ENCODE data around the gene MRPL45.

Gene MRPL45

DNA sequence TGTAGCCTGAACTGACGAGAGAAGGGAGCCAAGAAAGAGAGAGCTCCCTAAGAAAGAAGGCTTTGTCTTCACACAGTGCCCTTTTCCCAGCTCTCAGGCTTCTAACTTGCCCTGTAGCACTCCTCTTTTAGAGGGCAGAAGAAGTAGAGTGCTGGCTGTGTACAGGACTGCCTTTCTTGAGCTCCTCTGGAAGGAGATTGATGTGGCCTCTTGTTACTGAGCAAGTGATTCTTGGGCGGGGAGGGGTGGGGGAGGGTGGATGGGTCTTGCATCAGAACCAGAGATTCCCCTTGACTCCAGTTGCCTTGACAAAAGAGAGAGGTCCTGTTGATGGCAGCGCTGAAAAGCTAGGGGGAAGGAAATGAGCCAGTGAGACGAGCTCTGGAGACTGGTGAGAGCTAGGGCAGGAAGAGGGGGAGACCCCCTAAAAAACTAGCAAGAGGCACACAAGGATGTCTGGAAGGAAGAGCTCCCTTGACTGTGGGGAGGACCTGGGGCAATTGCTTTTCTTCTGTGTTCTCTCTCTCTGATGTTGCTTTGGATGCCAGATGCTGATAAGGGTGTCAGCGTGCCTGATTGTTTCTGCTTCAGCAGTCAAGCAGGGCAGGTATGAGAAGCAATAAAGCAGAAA lies 28.4 kb downstream of the MRPL45 start:
- peak; percentile 68 for DNase-seq (ENCODE audit: low spot score)

DNA sequence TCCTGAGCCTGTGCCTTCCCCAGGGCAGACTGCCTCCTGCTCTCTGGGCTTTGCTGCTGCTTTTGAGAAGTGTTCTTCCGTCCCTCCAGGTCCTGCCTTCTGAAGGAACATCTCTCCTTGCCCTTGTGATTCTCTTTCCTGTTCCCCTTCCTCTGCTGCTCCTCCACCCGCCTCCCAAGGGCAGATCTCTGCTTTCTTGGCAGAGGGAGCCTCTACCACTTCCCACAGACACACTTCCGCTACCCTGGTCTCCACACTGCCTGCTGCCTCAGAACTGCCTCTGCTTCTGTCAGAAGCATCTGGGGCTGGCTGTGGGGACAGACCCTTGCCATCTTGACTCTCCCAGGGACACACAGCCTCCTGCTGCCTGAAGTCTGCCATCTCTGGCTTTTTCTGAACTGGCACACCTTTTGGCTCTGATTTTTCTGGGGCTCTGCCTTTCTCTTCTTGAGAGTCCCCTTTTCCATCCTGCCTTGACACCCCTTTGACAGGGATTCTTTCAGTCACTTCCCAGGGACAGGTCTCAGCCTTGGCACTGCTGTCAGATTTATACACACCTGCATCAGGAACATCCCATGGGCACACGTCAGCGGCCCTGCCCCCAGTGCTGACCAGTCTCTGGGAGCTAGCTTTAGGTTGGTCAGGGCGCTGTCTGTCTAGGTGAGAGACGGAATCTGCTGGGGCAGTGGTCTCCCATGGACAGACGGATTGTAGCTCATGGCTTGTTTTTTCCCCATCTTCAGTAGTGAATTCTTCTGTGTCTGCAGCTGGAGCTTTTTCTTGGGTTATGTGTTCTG lies 30.2 kb downstream of the MRPL45 start:
- peak; percentile 29 for DNase-seq (ENCODE audit: low spot score)

DNA sequence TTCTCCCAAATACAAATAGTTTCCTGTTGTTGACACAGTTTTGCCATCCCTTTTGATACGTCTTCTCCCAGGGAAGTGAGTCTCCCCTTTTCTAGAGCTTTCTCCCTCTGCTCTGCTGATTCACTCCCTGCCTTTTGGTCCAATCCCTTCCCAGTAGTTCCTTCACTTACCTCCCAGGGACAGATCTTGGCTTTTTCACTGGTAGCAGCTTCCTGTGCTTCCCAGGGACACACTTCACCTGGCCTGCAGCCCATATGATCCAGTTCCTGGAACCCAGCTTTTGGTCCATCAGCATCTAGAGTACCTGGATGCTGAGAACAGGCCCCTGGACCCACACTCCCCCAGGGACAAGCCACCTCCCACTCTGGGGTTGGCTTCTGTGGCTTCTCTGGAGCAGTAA lies 31.0 kb downstream of the MRPL45 start:
- DNase-seq (ENCODE audit: low spot score), result no peak

DNA sequence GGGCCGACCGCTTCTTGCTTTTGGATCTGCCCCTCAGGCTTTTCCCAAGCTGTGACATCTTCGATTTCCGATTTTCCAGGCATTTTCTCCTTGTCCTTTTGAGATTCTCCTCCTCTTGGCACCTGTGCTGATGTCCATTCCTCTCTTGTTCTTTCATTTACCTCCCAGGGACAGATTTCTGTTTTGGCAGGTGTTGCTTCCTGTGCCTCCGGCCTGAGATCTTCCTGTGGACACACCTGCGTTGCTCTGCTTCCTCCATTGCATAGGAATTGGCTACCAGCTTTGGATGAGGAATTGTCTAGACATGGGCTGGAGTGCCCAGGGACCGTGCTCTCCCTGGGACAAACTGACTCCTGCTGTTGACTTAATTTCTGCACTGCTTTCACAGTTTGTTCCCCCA lies 31.7 kb downstream of the MRPL45 start:
- DNase-seq (ENCODE audit: low spot score), result no peak

DNA sequence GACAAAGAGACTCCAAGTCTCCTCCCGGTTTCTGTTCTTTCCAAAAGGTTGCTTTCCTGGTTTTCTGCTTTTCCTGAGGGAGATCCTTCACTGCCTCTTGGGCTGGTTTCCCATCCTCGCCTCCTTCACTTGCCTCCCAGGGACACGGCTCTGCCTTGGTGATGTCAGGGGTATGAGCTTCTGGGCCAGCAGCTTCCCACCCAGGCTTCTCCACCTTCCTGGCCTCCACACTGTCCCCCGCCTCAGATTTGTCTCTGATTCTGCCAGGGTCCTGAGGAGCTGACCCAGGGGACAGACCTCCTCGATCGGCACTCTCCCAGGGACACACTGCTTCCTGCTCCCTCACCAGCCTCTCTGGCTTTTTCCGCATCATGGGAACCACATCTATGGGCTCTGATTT lies 32.3 kb downstream of the MRPL45 start:
- no peak for DNase-seq (ENCODE audit: low spot score)

DNA sequence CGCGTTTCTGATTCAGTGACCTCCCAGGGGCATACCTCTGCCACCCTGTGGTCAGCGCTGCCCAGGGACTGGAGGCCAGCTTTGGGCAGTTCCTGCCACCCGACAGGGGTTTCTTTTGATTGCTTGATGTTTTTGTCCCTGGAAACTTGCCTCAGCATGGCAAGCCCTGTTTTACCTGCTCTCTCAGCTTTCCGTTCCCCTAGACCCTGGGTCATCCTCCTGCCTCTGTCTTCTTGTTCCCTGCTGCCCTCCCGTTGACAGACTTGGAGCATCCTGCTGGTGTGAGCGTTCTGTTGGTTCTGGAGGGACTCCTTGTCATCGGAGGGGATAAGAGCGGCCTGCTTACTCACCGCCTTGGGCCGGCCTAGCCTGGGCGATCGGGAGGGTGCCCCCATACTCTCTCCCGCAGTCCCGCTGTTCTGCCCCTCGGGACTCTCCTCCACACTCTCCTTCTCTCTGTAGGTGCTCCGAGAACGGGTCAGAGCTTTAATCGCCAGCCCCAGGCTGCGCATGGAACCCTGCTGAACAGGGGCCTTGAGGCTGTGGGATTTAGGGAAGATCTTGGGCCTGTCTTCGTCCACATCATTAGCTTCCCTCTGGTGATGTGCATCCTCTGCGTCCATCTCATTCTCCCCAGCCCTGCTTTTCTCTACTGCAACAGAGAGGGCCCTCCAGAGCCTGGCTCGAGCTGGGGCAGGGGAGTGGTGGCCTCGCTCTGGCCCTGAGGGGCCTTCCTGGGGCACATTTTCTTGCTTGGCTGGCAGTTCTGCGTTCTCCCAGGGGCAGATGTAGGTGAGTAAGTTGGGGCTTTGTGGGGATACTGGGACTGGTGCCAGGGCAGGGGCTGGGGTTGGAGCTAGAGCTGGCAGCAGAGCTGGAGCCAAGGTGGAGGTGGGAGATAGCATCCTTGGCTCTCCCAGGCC lies 33.1 kb downstream of the MRPL45 start:
- DNase-seq (ENCODE audit: low spot score), result no peak

DNA sequence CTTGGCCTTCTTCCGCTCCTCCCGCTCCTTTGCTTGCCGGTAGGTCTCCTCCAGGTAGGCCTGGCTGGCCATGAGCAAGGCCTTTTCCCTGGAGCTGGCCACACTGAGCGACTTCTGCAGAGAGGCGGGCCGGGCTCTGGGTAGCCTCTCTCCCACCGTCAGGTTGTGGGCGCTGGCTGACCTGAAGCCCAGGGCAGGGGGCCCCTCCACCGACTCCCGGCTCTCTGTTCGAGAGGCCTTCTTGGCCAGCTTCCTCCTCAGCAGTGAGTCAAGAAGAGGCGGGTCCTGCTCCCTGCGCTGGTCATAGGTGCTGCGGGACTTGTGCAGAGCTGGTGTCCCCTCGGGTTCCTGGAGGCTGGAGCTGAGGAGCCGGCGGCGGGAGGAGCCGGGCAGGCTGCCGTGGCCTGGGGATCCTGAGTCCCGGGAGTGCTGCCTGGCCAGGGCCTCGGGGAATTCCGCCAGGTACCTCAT lies 34.0 kb downstream of the MRPL45 start:
- no peak for DNase-seq (ENCODE audit: low spot score)

DNA sequence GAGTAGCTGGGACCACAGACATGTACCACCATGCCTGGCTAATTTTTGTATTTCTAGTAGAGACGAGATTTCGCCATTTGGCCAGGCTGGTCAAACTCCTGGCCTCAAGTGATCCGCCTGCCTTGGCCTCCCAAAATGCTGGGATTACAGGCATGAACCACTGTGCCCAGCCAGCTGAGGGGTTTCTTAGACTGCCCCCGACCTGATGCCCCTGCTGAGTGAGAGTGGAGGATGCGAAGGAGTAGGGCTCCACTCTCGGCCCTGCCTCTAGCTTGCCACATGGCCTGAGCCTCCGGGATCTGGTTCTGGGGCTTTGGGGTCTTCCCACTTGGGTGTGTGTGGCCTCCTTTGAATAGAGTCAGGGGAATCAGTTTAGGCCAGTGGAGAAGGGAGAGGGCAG lies 35.8 kb downstream of the MRPL45 start:
- DNase-seq (ENCODE audit: low spot score), result no peak

DNA sequence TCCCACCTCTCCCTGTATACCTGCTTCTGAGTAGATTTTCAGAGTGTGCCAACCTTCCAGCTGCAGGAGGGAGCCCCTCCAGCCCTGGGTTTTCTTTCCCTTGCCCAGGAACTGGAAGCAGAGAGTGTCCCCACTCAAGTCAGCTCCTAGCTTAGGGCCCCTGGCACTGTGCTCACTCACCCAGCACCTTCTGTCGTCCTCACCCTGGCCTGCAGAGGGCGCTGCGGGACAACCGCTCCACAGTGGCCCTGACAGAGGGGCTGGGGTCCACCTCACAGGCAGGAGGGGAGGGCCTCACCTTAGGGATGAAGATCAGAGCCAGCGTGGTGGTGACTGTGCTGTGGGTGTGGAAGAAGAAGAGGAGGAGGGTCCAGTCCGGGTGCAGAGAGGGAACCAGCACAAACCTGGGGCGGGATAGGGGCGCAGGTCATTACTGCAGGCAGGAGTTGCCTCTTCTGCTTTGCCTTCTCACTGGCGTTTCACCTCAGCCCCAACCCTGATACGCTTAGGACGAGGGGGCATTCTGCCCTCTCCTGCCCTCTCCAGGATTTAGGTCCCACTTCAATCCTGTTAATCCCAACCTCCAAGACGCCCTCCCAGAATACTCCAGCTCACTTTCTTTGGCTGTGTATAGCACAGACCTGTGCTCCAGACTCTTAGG lies 36.8 kb downstream of the MRPL45 start:
- DNase-seq (ENCODE audit: low spot score), result peak; percentile 76

DNA sequence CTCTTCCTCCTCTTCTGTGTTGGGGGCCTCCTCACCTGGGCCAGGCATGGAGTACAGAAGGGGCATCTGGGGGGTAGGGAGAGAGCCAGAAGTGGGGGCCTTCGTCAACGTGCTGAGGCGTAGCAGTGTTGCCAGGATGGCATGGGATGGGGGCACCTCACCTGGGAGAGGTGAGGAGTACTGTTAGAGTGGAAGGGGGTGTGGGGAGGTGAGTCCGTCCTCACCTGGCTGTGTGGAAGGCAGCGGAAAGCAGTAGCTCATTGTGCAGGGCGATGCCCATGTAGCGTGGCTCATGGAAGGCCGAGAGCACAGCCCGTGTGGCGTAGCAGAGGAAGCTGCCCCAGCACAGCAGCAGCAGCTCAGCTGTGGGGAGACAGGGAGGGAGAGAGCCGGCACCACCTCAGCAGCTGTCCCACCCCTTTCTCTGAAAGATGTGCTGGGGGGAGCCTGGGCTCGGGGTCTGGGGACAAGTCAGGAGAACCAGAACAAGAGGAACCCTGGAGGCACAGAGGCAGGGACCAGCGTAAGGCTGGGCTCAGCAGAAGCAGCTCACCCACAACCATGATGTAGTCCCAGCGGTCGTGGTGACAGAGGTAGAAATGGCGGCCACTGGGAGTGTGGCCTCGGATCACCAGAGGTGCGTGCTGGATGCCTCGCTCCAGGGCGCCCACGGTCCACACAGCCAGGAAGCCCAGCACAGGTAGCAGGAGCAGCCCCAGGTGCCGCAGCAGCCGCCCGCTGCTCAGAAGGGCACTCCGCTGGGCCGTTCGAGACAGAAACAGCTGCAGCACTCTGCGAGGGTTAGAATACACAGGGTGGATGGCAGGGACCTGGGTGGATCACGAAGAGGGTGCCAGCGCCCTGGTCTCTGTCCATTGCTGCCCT lies 37.8 kb downstream of the MRPL45 start:
- no peak for DNase-seq (ENCODE audit: low spot score)

DNA sequence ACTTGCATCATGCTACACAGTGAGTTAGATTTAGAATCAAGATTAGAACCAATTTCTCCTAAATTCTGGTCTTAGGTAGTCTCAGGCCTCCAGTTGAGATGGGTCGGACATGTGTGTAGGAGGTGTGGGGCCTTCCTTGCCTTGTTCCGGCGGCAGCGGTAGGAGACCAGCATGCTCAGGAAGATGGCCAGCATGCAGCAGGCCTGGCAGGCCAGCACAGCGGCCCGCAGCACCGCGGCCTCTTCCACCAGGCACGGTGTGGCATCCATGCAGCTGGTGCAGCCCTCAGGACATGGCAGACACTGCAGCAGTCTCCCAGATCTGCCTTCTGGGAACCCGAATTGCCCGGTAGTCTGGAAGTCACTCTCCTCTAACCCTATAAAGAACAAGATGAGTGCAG lies 39.9 kb downstream of the MRPL45 start:
- DNase-seq (ENCODE audit: low spot score), result no peak

DNA sequence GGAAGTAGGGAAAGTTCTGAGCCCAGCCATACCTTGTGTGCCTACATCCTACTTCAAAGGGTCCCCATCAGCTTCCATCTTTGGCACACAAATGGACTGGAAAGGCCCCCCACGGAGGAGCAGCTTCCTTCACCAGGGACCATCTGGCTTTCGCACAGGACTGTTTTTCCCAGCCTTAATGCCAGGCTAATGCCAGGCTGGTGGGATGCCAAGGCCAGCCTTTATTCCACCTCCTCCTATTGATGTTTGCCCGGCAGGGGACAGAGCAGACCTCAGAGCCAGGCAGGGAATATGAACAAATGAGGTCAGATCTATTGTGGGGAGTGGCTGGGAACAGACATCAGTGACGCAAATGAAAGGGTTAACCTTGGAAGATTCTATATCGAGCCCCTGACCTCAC lies 41.1 kb downstream of the MRPL45 start:
- no peak for DNase-seq (ENCODE audit: low spot score)

DNA sequence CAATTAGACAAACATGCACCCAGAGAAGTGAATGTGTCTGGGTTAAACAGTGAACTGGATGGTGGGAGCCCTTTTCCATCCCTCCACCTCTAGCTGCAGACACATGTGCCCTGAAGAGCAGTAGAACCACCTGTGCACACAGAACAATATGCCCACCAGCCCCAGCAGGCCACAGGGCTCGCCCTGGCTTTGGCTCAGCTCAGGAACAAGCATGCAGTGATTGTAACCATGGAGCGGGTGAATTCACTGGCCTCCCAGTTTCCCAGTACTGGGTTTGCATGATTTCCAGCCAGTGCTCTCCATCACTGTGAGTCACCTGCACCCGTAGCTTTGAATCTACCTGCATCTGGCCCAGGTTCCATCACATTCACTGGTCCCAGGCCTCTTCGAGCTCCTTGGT lies 41.6 kb downstream of the MRPL45 start:
- DNase-seq (ENCODE audit: low spot score), result no peak

DNA sequence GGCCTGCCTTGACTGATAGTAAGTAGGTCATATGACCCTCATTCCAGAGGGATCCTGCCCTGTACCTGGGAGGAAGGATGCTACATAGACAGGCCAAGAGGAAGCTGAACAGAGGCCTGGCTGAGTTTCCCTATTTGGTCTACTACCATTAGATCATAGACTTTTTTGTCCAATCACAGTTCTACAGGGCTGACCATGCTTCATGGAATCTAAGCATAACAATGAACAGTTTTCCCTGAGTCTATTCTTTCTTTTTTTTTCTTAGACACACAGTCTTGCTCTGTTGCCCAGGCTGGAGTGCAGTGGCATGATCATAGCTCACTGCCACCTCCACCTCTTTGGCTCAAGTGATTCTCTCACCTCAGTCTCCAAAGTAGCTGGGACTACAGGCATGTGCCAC lies 42.9 kb downstream of the MRPL45 start:
- DNase-seq (ENCODE audit: low spot score), result no peak

DNA sequence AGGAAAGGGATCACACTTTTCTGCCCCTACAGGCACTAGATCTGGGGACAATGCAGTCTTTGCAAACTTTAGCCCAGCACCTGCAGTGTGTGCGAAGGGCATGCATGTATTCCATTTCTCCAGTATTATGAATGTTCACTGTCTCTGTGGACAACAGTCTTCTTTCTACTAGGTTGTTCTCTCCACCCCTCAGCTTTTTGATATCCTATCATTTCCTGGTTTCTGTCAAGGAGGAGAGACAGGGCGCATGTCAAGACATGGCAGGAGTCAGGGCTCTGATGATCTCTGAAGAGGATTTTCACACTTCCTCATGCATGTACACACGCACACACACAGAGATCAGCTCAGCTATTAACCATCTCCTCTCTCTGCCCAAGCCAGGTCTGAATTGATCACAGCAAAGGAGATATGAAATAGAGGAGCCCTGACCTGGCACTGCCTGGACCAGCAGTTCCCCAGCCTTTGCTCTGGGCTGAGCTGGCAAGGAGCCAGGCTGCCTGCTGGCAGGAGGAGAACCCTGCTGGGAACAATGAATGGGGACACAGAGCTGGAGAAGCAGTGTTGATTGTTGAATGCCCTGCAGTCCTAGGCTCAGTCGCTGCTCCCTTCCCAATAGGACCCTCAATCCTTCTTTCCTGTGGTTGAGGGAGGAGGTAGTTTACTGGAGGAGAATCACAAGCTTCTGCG lies 44.2 kb downstream of the MRPL45 start:
- DNase-seq (ENCODE audit: low spot score), result no peak

DNA sequence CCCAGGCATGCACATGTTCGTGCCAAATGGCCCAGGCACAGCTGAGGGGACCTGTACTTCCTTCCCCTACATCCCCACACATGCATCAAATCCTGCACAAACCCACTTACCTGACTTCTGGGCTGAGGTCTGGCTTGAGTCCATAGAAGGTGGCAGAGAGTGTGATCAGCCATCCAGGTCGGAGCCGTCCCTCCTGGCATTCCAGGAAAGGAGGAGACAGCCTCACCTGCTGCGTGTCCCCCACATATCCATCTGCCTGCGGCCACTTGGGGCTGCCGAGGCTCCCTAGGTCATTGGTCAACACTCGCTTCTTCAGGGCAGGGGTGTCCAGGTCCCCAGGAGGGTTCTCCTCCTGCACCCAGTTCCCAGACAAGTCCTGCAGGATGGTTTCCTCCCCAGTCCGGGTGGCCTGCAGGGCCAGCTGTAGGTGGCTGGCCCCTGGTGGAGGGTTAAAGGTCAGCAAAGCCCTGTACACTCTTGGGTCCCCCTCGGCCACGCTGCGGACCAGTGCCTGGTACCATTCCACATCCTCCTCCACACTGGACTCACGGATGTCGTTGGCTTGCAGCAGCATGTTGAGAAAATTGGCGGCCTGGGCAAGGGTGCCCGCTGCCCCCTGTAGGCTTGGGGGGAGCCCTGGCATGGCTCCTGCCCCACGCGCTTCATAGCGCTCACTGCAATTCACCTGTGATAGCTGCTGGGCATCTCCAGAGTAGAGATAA lies 46.1 kb downstream of the MRPL45 start:
- no peak for DNase-seq (ENCODE audit: low spot score)

DNA sequence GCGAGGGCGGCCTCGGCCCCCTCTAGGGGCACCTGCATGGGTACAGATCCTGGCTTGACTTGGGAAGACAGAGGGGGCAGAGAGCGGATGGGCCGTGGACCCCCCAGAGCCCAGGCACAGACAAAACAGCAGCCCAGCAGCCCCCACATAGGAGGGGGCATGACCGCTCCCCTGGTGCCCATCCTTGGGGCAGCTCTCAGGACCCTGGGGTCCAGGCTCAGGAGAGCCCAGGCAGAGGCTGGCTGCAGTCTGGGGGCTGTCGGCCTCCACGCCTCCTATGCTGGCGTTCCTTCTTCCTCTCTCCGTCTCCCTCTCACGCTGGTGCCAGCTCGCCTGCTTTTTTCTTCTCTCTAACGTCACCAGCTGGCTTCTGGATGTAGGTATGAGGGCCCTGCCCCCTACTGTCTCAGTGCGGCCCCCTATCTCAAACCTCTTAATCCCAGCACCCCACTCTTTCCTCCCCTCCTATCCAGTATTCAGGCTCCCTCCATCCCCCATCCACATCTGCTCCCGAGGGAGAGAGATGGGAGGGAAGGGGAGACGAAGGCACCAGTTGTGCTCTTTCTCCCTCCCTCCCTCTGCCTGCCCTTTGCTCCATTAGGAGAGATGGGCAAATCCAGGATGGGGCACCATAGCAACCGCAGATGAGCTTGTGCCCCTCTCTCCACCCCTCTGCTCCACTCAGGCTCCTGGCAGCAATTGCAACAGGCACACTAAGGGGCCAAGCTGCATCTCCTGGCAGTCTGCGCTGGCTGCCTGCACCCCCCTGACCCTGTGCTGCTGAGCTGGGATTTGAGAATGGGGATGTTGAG lies 46.8 kb downstream of the MRPL45 start, which contains the start of gene GPR179:
Gene GPR179 (minus strand): TSS at position 349 of the 812 bp plus-strand sequence. CDS start 167 bp downstream, at position 182.
- DNase-seq (ENCODE audit: low spot score), result no peak

DNA sequence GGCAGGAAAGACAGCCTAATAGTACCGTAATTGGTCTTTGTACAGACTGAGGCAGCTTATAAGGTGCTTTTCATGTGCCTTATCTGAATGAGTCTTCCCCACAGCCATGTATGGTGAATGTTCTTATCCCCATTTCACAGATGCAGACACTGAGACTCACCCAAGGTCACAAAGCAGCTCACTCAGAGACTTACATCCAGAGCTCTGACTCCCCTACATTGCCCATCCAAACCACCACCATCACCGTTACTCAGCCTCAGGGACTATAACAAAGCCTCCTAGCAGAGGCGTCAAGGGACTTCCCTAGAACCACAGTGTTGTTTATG lies 47.4 kb downstream of the MRPL45 start:
- no peak for DNase-seq (ENCODE audit: low spot score)

DNA sequence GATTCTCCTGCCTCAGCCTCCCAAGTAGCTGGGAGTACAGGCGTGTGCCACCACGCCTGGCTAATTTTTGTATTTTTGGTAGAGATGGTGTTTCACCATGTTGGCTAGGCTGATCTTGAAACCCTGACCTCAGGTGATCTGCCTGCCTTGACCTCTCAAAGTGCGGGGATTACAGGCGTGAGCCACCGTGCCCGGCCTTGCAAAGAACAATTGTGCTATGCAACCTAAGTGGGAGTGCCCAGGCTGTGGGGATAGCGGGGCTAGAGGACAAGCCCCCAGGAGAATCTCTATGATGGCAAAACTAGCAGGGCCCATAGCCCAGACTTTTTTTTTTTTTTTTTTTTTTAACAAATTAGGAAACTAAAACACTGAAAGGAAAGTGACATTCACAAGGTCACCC lies 48.8 kb downstream of the MRPL45 start:
- no peak for DNase-seq (ENCODE audit: low spot score)

Data from NAMALWA (cell line).